ENCODE results near the gene DEAF1. TPM values are rescaled to one million over a fixed set of nuclear protein-coding genes. Genes with fewer than 3 reads are reported as not detected.

The DEAF1 gene
- total RNA-seq, 1 experiment from 2014 or later, result 31.9 TPM

DNA sequence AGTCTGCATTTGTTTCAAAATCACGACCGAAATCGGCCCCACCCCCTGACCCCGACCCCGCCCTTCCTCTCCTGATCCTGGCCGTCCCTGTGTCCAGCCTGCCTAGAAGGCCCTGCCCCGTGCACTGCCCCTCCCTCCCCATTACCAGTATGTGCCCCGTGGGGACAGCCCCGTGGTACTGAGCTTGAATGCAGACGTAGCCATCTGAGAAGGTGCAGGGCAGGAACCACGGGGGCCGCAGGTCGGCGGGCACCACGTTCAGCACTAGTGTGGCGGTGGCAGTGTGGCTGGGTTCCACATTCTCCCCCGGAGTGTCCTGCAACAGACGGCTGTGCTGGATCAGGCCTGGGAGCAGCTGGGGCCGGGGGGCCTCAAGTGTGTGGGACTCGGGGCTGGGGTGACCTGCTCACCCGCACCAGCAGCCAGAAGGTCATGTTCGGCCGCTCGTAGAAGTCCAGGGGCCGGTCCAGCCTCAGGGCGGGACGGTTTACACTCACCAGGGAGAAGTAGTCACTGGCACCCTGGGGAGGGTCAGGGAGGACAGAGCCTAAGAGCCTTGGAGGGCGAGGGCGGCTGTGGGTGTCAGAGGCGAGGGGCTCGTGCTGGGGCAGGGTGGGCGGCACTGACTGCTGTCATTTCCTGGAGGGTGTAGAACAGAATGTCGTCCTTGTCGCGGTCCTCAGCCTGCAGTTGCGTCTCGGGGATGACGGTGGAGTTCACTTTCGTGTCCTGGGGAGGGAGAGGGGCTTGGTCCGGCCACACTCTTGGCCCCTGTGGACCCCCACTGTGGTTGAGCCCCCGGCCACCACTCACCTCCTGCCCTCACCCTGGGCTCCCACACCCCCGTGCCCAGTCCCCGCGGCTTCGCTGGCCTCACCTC, 73.8 kb downstream of the DEAF1 start:
- no peaks in the 10 kb centered on the region for H3K9me2 ChIP-seq (replicated peaks; ENCODE audit: low read length)
- no peak overlapping the region for H3K27ac ChIP-seq (ENCODE audit: low read length)
- H3K4me1 ChIP-seq (ENCODE audit: insufficient read depth, low read length), result peaks cover 10% of the 10 kb centered on the region; the same call in 1 of the 2 replicates
- ChIA-PET POLR2A (ENCODE audit: unreplicated experiment) (no interaction called here), CTCF (no interaction called here)
- intact Hi-C loops (cut with micrococcal nuclease), result no loop called here
- H3K79me2 ChIP-seq (ENCODE audit: low read length), result no peaks in the 10 kb centered on the region
- BruUV-seq (replicated peaks), result no TSS peak
- DNase-seq (no peak), ATAC-seq (no peak)
- no peaks in the 10 kb centered on the region for H3K9me3 ChIP-seq (ENCODE audit: low read length)
- H3K36me3 ChIP-seq (ENCODE audit: low read depth, low read length), result no peaks in the 10 kb centered on the region
- H3K27me3 ChIP-seq (ENCODE audit: low read length), result no peaks in the 10 kb centered on the region
- no peak overlapping the region for H3K4me3 ChIP-seq (ENCODE audit: low read length)
- TF ChIP-seq, protein P1, sequence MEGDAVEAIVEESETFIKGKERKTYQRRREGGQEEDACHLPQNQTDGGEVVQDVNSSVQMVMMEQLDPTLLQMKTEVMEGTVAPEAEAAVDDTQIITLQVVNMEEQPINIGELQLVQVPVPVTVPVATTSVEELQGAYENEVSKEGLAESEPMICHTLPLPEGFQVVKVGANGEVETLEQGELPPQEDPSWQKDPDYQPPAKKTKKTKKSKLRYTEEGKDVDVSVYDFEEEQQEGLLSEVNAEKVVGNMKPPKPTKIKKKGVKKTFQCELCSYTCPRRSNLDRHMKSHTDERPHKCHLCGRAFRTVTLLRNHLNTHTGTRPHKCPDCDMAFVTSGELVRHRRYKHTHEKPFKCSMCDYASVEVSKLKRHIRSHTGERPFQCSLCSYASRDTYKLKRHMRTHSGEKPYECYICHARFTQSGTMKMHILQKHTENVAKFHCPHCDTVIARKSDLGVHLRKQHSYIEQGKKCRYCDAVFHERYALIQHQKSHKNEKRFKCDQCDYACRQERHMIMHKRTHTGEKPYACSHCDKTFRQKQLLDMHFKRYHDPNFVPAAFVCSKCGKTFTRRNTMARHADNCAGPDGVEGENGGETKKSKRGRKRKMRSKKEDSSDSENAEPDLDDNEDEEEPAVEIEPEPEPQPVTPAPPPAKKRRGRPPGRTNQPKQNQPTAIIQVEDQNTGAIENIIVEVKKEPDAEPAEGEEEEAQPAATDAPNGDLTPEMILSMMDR (conservative IDR thresholded peaks at IDR 0.05; ENCODE audit: low read depth, low read length), result no peak
- TF ChIP-seq EZH2phosphoT487 (IDR thresholded peaks at IDR 0.05; ENCODE audit: borderline replicate concordance, low read length), result no peak
- no peak for TF ChIP-seq EZH2 (IDR thresholded peaks at IDR 0.05; ENCODE audit: low read length, unreplicated experiment)
- H3K4me2 ChIP-seq (ENCODE audit: low read length), result no peak overlapping the region
- H3F3A ChIP-seq (ENCODE audit: low read length, unreplicated experiment), result no peaks in the 10 kb centered on the region
- no peak overlapping the region for H2AFZ ChIP-seq (ENCODE audit: low read length)
- no peaks in the 10 kb centered on the region for H4K20me1 ChIP-seq (ENCODE audit: low read length)
- H3K9ac ChIP-seq (ENCODE audit: low read length), result no peak overlapping the region

DNA sequence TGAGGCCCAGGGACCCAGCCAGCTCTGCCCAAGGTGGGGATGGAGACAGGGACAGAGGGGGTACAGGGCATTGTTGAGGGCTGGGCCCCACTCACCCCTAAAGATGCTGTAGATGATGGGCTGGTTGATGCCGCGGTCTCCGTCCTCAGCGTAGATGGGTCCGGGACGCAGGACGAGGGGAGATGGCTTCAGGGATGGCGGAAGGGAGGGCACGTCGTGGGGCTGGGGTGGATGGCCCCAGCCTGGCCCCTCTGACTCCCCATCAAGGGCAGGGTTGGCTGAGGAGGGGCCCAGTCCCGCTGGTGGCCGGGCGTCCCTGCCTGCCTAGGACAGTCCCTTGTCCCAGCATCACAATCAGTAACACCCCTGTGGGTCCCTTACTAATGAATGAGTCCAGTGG, 74.8 kb downstream of the DEAF1 start:
- POLR2A ChIA-PET (ENCODE audit: unreplicated experiment), result no interaction called here

More for the DNA sequence above, 74.8 kb downstream of the DEAF1 start:
- H3K4me3 ChIP-seq (ENCODE audit: low read length), result no peak overlapping the region
- no TSS peak for BruUV-seq (replicated peaks)
- DNase-seq, result no peak
- H2AFZ ChIP-seq (ENCODE audit: low read length), result no peak overlapping the region
- no peaks in the 10 kb centered on the region for H3K9me3 ChIP-seq (ENCODE audit: low read length)
- H3K36me3 ChIP-seq (ENCODE audit: low read depth, low read length), result no peaks in the 10 kb centered on the region
- no peak overlapping the region for H3K9ac ChIP-seq (ENCODE audit: low read length)
- peaks cover 1% of the 10 kb centered on the region; the same call in 1 of the 2 replicates for H3K79me2 ChIP-seq (ENCODE audit: low read length)
- H3K27ac ChIP-seq (ENCODE audit: low read length), result no peak overlapping the region
- no peaks in the 10 kb centered on the region for H4K20me1 ChIP-seq (ENCODE audit: low read length)
- ATAC-seq, result no peak
- intact Hi-C loops (cut with micrococcal nuclease), result no loop called here
- H3K27me3 ChIP-seq (ENCODE audit: low read length), result no peaks in the 10 kb centered on the region
- CTCF ChIA-PET, result no interaction called here
- no peaks in the 10 kb centered on the region for H3K9me2 ChIP-seq (replicated peaks; ENCODE audit: low read length)
- H3K4me2 ChIP-seq (ENCODE audit: low read length), result no peak overlapping the region
- TF ChIP-seq EZH2phosphoT487 (IDR thresholded peaks at IDR 0.05; ENCODE audit: borderline replicate concordance, low read length) (no peak), EZH2 (IDR thresholded peaks at IDR 0.05; ENCODE audit: low read length, unreplicated experiment) (no peak)
- TF ChIP-seq, protein P1 (conservative IDR thresholded peaks at IDR 0.05; ENCODE audit: low read depth, low read length), result no peak
- no peaks in the 10 kb centered on the region for H3F3A ChIP-seq (ENCODE audit: low read length, unreplicated experiment)
- peaks cover 13% of the 10 kb centered on the region; the same call in 1 of the 2 replicates for H3K4me1 ChIP-seq (ENCODE audit: insufficient read depth, low read length)

Measured in PC-3 (cell line).